GM12874 (cell line): ENCODE measurements around the gene ESRP2.

Source experiments
- CTCF ChIP-seq: IDR thresholded peaks from 2 replicates; pipeline ENCODE4 v1.5.1; 2011; ENCODE audit warnings: low read depth, mild to moderate bottlenecking, control low read depth, low read length, moderate library complexity; ENCODE audit not compliant: insufficient read depth

Gene ESRP2

GRCh38 chr16:68235108-68235886, 630 bp downstream of the ESRP2 start:
- TF ChIP-seq CTCF, result no peak

GRCh38 chr16:68234188-68235107, 1.5 kb downstream of the ESRP2 start:
- TF ChIP-seq CTCF, result no peak

- no peak for TF ChIP-seq CTCF
Observed at GRCh38 chr16:68233835-68234187, 2.1 kb downstream of the ESRP2 start.

GRCh38 chr16:68233085-68233834, 2.7 kb downstream of the ESRP2 start:
- TF ChIP-seq CTCF, result no peak

- TF ChIP-seq CTCF, result no peak
Observed at GRCh38 chr16:68232335-68232734, 3.6 kb downstream of the ESRP2 start.

GRCh38 chr16:68231384-68232136, 4.4 kb downstream of the ESRP2 start:
- no peak for TF ChIP-seq CTCF

GRCh38 chr16:68230956-68231355, 5.0 kb downstream of the ESRP2 start:
- TF ChIP-seq CTCF, result no peak
